NCI-H2227 (cell line): ENCODE results near the gene CUL7.
A peak's percentile ranks its signal among the peaks of the same experiment; 100 is the strongest.
"Not testable (repeated sequence)": the region's sequence is repeated elsewhere in the genome, so short reads cannot be mapped to it uniquely, and the experiment has no call there.

Experiments used
- DNase-seq: peaks from one replicate; lab custom pipeline; 2025; ENCODE audit not compliant: unreplicated experiment; lab: John Stamatoyannopoulos, UW

CUL7 gene

GRCh38 chr6:43053545-43054205 lies at the start of gene CUL7:
TSS of gene CUL7 (minus strand) at chr6:43053851. CDS start at chr6:43052788, 1,063 bp downstream.
- DNase-seq, result peak; percentile 92

GRCh38 chr6:43101497-43101896 lies 47.8 kb upstream of the CUL7 start:
- DNase-seq, result no peak

- no peak for DNase-seq
Observed at GRCh38 chr6:43097502-43097901, 43.9 kb upstream of the CUL7 start.

- DNase-seq, result no peak
Observed at GRCh38 chr6:43097098-43097489, 43.4 kb upstream of the CUL7 start.

- no peak for DNase-seq
Observed at GRCh38 chr6:43096451-43097097, 42.9 kb upstream of the CUL7 start.

- no peak for DNase-seq
Observed at GRCh38 chr6:43095939-43096338, 42.3 kb upstream of the CUL7 start.

GRCh38 chr6:43093436-43094289 lies 40.0 kb upstream of the CUL7 start:
- no peak for DNase-seq

GRCh38 chr6:43092635-43093034 lies 39.0 kb upstream of the CUL7 start:
- no peak for DNase-seq

GRCh38 chr6:43091436-43091991 lies 37.9 kb upstream of the CUL7 start:
- no peak for DNase-seq

- no peak for DNase-seq
Observed at GRCh38 chr6:43091020-43091419, 37.4 kb upstream of the CUL7 start.

GRCh38 chr6:43090559-43090956 lies 36.9 kb upstream of the CUL7 start:
- DNase-seq, result no peak

GRCh38 chr6:43089874-43090558 lies 36.4 kb upstream of the CUL7 start:
- DNase-seq, result no peak

- no peak for DNase-seq
Observed at GRCh38 chr6:43089467-43089866, 35.8 kb upstream of the CUL7 start.

- no peak for DNase-seq
Observed at GRCh38 chr6:43088654-43089056, 35.0 kb upstream of the CUL7 start.

- no peak for DNase-seq
Observed at GRCh38 chr6:43086022-43086658, 32.5 kb upstream of the CUL7 start.

- DNase-seq, result no peak
Observed at GRCh38 chr6:43082806-43083655, 29.4 kb upstream of the CUL7 start.

GRCh38 chr6:43081922-43082321 lies 28.3 kb upstream of the CUL7 start:
- not testable (repeated sequence) for DNase-seq

- no peak for DNase-seq
Observed at GRCh38 chr6:43081043-43081442, 27.4 kb upstream of the CUL7 start.

GRCh38 chr6:43078691-43079090 lies 25.0 kb upstream of the CUL7 start:
- no peak for DNase-seq
